ENCODE measurements around the gene MLLT6.

MLLT6 gene

DNA sequence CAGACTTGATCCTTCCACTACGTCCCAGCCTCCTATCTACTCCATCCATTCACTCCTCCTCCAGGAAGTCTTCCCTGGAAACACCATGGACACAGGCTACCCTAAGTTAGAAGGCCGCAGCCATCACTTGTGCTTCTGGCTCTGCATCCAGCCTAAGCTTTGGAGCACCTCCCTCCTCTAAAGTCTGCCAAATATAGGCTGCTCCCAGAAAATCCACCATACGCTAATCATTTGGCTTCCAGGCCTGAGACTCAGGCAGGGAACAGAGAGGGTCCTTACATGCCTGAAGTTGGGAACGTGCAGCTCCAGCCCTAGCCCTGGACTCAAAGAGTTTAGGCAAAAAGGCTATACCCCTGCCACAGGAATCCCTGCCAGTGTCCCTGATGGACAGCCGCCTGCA is 36.4 kb downstream of the MLLT6 start:
- FAIRE-seq: no peak

DNA sequence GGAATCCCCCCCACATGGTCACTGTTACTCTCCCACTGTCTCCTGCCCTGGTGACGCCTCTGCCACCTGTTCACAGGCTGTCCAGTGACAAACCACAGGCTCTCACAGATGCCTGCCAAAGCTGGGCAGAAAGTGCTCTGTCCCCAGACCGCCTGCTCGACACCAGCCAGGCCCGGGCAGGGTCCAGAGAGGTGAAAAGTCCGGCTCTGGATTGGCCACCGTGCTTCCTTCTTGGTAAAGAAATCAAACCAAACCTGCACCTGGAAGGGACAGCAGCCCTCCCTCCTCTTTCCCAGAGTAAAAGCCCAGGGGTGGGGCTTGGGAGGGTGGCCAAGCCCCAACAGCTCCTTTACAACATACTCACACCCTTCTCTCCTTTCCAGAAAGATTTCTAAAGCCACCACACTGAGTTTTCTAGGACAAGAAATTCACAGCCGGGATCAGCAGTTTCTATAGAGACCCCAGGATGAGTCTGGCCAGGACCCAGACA is 36.9 kb downstream of the MLLT6 start:
- DNase-seq (ENCODE audit: low spot score) (no peak), FAIRE-seq (no peak)

More for the DNA sequence above, 36.4 kb downstream of the MLLT6 start:
- DNase-seq (ENCODE audit: low spot score): no peak

DNA sequence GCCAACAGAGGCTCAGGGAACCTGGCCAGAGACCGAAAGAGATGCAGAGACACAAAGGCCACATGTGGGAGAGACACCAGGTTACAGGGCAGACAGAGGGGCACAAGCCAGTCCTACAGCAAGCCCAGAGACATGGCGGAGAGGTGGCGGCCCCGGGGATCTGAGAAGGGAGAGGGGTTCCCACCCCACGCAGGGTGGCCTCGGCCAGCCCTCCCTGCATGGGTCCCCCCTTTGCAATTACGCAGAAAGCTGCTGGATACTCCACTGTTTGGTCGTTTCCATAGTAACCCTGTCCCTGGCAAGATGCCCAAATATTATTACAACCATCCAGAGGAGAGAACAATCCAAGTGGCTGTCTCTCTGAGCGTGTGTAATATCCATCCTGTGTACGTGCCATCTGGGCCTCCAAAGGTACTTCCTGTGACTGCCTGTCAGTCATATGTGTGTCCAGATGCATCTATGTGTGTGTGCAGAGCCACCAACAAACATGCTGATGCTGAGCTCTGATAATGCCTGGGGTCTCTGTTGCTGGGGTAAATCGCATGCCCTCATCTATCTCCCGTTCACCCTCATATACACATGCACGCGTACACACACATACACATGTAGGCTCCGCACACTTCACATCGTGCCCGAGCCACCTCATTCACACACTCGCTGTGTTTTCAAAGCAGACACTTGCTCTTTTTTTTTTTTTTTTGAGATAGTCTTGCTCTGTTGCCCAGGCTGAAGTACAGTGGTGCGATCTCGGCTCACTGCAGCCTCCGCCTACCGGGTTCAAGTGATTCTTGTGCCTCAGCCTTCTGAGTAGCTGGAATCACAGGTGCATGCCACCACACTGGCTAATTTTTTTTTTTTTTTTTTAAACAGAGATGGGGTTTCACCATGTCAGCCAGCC is 37.6 kb downstream of the MLLT6 start:
- no peak for FAIRE-seq
- no peak for DNase-seq (ENCODE audit: low spot score)

DNA sequence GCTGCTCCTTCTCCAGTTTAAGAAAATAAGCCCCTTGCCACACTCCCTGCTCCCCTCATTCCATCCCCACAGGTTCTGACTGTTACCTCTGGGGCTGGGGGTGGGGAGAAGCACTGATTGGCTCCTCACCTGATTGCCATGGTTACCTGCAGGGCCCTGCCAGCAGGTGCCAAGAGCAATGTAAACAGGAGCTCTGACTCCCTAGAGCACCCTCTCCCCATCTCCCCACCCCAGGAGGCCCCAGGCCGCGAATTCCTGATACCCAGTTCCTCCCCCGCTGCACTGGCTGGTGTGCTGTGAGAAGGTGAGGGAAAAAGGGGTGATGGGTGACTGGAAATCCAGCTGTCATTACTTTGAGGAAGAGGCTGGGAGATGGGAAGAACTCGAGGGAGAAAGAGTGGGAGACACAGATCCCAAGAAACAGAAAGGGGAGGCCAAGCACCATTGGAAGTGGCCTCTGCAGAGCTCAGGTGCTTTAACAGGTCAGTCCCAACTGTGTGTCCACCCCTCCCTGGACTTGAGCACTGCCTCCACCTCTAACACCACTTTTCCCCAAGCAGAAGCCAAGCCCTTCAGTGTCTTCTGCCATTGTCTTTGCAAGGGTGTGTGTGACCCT is 38.6 kb downstream of the MLLT6 start:
- DNase-seq (ENCODE audit: low spot score): no peak
- FAIRE-seq: no peak

DNA sequence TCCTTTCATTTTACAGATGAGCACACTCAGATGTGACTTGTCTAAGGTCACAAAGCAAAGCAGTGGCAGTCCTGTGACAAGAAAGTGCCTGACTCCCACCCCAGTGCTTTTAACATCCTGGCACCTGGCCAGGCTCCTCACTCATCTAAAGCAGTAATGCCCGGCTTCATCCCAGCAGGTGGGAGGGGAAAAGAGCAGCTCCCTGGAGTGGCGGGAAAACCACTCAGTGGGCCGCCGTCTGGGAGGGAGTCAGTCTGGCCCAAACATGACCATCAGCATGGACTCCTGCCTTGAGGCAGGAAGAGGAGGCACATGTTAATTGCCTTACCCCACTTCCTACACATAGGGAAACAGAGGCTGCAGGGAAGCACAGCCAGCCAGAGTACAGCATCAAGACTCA is 40.5 kb downstream of the MLLT6 start:
- no peak for FAIRE-seq
- peak; percentile 17 for DNase-seq (ENCODE audit: low spot score)

DNA sequence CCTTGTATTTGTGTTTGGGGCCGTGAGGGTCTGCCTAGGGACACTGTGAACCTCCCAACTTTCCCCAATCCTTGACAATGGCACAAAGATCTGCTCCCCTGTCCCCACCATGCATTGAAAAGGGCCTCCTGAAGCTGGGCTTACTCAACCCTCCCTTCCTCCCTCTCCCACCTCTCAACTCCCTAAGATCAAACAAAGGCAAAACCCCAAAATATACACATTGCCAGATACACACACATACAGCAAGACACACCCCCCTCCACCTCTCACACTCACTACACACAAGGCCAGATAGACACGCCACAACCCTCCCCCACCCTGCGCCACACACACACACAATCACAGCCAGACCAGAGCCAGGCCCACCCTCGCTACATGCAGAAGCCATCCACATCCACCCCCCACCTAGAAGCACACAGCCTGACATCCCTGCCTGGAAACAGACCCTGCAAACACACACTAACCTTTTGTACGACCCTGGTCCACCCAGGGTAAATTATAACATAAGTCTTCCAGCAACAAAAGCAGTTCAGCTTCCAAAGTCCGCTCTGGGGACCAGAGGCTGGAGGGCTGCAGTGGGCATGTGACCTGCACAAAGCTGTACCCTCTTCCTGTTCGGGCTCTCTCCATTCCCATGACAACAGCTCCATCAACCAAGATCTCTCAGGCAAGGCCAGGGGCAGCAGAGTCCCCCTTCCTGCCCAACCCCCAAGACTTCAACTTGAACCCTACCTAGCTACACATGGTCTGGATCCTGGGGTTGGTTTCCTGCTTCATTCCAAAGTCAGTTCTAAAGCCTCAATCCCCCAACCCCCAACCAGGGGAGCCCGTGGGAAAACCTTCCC is 41.2 kb downstream of the MLLT6 start:
- DNase-seq (ENCODE audit: low spot score) (no peak), FAIRE-seq (no peak)

DNA sequence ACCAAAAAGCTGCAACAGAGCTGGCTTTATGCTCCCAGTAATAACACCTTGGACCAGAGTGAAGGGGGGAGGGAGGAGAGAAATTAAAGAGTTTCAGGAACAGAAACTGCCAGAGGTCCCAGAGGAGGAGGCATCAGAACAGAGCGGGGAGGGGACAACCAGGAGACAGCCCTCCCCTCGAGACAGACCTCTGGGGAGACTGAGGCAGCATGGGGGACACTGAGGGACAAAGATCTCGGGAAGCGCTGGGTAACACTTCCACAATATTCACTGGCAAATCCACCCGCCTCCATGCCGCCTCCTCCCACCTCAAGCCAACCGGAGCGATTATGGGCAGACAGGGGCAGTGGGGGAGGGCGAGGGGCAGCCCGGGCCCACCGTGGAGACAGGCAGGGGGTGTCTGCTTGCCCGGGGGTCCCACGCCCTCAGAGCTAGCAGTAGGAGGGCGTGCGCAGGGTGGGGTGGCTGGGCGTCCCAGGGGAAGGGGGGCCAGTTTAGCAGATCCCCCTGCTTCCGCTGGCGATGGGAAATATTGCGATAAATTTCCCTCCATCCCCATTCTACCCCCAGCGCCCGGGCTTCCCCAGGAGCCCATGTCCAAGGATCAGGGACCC is 41.9 kb downstream of the MLLT6 start:
- DNase-seq (ENCODE audit: low spot score) (no peak), FAIRE-seq (no peak)

DNA sequence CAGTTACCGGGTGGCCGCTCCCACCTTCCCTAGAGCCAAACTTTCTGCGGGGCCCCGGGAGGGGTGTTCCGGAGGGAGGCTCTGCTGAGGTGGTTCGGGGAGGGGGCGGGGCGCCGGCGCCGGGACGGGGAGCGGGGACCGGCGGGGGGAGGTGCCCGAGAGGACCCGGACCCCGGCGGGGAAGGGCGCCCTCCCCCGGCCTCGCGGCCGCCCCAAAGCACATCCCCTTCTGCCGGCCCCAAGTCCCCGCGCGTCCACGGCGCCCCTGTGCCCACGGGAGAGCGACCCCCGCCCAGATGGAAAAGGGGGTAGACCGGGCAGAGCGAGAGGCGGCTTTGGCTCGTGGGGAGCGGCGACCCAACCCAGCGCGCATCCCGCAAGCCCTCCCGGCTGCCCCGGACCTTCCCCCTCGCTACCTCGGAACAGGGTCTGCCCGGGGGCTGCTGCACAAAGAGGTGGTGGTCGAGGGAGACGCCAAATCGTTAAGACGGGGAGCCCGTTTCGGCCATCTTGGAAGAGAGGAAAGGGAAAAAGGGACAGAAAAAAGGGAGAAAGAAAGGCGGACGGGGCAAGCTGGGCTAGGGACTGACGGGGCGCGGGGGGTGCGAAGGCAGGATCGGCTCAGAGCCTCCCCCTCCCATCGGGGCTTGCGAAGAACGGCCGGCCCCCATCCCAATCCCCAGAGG is 42.5 kb downstream of the MLLT6 start:
- FAIRE-seq (no peak), DNase-seq (ENCODE audit: low spot score) (no peak)

DNA sequence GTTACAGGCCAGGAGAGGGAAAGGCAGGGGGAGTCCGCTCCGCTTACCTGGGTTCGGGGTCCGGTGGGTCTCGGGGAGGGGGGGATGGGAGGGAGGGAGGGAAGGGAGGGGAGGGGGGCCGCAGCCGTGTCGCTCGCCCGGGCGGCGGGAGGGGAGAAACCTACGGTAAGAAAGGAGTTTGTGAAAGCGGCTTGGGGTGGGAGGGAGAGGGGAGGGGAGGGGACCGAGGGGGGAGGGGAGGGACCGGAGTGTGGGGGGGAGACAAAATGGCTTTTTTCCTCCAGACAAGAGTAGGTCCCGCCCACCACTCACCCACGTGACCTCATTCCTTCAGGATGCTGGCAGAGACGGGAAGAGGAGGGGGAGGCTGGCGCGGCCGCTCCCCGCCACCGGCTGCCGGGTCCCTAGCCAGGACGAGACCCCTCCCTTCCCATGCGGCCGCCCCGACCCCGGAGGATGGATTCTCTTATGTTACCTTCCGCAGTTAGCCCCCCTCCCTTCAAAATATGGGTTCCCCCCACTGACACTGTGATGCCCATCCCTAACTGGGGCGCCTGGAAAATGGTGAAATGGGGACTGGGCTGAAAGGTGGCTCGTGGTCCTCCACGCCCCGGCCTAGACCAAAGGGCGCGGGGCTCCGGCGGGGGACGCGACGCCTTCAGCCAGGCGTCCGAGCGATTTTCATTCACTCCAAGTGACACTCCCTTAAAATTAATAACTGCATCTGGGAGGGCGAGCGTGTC is 43.2 kb downstream of the MLLT6 start, which contains the start of gene PCGF2:
Gene PCGF2, minus strand, starts transcription at position 188 of the 743 bp plus-strand sequence. CDS start 7,934 bp downstream, outside the sequence.
- DNase-seq (ENCODE audit: low spot score): peak; percentile 65
- FAIRE-seq: no peak

DNA sequence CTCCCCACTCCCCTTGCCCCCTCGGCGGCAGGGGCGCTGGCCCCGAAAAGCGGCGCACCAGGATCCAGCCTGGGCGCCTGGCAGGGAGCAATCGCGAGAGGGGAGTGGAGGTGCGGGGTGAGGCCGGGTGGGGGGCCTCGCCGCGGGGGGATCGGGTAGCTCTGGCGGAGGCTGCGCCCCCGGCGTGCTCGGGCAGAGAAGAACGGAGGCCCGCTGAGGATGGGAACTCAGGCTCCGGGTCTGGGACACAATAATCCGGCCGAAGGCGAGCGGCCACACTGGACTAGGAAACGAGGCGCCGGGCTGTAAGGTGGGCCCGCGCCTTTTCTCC is 43.8 kb downstream of the MLLT6 start:
- FAIRE-seq (no peak), DNase-seq (ENCODE audit: low spot score) (no peak)

DNA sequence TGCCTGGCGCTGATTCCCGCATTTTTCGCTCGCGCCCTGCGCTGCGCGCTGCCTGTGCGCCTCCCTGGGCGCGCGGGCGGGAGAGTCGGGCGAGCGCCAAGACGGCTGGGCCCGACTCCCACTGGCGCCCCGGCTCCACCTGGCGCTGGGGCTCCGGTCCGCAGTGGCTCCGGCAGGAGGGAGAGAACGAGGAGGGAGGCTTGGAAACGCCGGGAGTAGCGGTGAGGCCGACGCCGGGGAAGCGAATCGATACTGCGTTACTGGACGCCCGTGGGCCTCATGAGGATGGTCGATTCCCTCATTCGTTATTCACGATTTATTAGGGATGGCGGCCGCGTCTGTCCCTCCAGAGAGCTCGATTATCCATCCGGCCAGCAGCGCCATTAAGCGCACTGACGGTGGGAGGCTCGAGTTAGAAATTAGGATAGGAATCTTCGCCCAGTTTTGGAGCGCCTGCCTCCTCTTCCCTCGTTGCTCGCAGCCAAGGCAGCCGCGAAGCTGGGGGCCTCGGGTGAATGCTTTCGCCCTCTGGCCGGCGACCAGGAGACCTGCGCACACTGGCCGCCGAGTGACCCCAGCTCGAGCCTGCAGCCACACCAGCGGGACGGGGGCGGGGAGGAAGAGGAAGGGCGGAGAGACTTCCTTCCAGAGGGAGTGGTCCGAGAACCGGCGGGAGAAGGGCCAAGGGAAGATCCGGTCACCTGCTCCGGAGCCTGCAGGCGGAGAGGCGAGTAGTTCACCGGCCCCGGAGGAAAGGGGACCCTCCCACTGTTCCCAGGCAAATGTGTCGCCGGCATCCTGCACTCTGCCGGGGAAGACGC is 44.4 kb downstream of the MLLT6 start:
- DNase-seq (ENCODE audit: low spot score) (peak; percentile 81), FAIRE-seq (no peak)

DNA sequence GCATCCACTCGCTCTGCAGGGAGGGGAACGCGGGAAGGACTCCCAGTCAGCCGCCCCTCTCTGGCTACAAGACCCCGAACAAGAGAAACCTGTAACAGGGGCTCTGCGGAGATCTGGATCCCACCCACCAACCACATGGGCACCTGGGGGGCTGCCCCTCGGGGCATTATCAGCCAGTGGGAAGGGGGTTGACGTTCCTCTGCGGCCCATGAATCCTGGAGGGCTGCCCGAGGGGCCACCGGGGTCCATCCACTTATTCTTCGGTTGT is 44.9 kb downstream of the MLLT6 start:
- DNase-seq (ENCODE audit: low spot score) (no peak), FAIRE-seq (no peak)

DNA sequence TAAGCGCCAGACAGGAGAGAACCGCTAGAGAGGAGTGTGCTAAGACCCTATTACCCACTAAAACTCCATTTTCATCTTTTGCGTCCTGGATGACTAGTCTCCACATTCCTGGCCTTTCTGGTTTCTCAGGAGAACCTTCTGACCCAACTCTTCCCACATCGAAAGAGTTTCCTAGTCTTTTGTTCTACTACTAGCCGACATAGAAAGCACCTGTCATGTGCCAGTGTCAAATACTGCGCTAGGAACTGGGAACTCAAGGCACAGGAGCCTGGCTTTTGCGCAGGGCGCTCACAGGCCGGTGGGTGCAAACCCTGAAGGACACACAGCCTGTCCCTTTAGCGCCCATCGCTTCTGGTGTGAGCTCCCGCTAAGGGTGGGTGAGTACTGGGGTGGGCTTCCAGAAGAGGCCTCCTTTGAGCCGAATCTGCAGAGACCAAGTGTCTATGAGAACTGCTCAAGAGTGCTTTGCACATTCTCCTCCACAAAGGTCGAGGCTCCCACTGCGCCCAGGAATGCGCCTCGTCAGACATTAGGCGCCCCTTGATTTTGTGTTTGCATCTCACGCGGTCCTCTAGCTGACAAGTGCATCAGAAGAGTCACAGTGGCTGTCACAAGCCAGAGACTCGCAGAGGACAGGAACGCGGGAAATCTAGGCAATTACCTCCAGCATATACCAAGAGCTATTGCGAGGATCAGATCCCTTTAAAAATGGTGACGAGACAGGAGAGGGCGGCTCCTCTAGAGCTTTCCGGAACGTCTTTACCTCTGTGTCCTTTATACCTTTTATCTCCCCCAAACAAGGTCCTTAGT is 45.4 kb downstream of the MLLT6 start:
- FAIRE-seq: no peak
- peak; percentile 18 for DNase-seq (ENCODE audit: low spot score)

DNA sequence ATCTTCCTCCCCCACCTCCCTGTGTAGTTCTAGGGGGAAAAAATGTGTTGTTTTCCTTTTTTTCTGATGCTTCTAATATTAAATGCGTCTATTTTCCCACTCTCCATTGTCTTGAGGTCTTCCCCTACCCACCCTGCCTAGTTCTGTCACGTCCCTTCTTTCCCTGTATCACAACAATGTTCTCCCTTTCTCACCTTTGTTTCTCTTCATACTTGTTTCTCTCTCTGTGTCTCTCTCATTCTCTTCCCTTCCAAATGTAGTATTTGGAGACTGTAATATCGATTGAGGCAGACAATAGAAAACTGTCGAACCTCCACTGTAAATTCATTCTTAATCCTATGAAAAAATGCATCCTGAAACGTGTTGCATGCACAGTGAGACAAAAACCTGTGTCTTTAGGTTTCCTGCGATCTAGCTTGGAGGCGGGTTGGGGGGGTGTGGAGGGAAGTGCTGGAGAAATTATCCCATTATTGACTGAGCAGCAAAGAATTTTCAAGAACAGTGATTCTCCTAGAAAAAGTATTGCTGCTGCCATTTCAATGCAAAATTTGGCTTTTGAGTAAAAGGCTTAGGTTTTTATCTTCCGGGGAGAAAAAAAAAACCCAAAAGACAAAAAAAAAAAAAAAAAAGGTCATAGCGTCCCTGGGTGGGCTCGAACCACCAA is 46.2 kb downstream of the MLLT6 start:
- DNase-seq (ENCODE audit: low spot score) (no peak), FAIRE-seq (no peak)

DNA sequence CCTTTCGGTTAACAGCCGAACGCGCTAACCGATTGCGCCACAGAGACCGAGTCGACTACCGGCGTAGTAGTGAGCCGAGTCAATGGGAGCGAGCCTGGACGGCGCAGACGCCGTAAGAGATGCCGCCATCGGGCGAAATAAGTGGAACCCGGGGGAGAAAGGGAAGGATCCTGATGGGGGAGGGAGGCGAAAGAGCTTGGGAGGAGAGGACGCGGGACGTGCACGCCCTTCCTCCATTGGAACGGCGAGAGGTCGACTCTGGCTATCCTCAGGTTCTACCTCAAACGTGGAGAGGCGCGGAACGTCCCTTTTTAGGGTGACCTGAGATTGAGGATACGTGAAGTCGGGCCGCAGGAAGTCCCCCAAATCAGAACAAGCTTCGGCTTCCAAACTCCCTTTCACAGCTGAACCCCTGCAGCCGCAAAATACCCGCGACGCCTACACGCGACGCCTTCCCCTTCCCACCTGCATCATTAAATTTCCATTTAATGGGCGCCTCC is 46.8 kb downstream of the MLLT6 start:
- FAIRE-seq (no peak), DNase-seq (ENCODE audit: low spot score) (peak; percentile 73)

DNA sequence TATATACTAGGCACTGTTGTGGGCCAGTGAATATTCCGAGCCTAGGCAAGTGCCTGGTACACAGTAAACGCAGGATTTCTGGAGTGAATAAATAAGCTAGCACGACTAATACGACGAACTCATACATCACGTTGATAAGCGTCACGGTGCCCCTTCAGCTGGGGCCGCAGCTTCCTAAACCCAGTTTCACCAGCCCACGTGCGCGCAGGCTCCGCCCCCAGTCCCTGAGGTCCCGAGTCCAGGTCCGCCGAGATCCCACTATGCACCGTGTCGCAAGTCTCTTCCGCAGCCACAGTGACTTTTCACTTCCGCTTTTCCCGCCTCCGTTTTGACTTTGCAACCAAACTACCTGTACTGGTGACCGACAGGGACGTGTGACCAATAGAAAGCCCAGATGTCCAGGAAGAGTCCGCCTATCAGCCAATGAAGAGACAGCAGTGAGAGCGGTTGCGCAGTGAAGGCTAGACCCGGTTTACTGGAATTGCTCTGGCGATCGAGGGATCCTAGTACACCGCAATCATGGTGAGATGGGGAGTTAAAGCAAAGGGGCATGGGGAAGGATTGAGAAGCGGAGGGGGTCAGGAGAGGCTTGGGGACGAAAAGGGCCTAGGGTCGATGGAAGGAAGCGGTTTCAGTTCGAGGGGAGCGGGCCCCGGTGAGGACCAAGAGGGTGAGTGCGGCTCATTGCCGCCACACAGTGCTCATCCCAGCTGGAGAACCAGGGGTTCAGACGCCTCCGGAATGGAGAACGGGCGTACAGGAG is 47.4 kb downstream of the MLLT6 start, which contains the start of gene PSMB3:
Gene PSMB3, plus strand, starts transcription at position 434 of the 763 bp plus-strand sequence. Its CDS starts 86 bp downstream, at position 520.
- DNase-seq (ENCODE audit: low spot score) (peak; percentile 100), FAIRE-seq (no peak)

DNA sequence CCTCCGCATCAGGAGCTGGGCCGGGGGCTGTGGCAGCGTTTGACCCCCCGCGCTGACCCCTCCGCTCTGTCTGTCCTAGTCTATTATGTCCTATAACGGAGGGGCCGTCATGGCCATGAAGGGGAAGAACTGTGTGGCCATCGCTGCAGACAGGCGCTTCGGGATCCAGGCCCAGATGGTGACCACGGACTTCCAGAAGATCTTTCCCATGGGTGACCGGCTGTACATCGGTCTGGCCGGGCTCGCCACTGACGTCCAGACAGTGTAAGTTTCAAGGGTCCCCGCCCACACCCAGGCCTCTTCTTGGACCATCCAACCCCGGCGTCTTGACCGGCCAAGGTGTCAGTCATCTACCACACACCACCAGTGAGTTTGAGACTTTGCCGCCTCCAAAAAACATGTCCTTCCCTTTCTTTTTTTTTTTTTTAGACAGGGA is 48.0 kb downstream of the MLLT6 start:
- FAIRE-seq (no peak), DNase-seq (ENCODE audit: low spot score) (no peak)

All from RCC 7860 (cell line).